SK-N-MC (cell line): ENCODE measurements around the gene TPPP.
"Not testable (repeated sequence)": the region's sequence is repeated elsewhere in the genome, so short reads cannot be mapped to it uniquely, and the experiment has no call there.

ENCODE experiments used
- DNase-seq: peaks from one replicate; pipeline ENCODE4 v3.0.0-alpha.2; 2011; ENCODE audit warnings: low read depth, low spot score
- H3K27ac ChIP-seq: fragments of 200-600 bp; sonication (generic); 2 replicates; pipeline ENCODE4 v1.5.1; 2016; ENCODE audit warnings: mixed run types
- H3K36me3 ChIP-seq: fragments of 200-600 bp; sonication (generic); 2 replicates; pipeline ENCODE4 v1.6.1; 2017; ENCODE audit warnings: antibody characterized with exemption, low read length, mixed read lengths; ENCODE audit not compliant: insufficient read depth
- H3K4me3 ChIP-seq: fragments of 200-600 bp; sonication (generic); 2 replicates; pipeline ENCODE4 v1.5.1; 2016
- H3K9ac ChIP-seq: fragments of 200-600 bp; sonication (generic); 2 replicates; pipeline ENCODE4 v1.8.0; 2017; ENCODE audit warnings: mixed run types, mixed read lengths; ENCODE audit not compliant: insufficient read length
- H3K9me3 ChIP-seq: fragments of 200-600 bp; sonication (generic); 2 replicates; pipeline ENCODE4 v1.6.1; 2017; ENCODE audit warnings: low read depth, mild to moderate bottlenecking, antibody characterized with exemption, low read length, moderate library complexity, mixed read lengths
- EZH2 ChIP-seq: fragments of 200-600 bp; sonication (generic); IDR thresholded peaks from one replicate; pipeline ENCODE4 v1.6.1; 2017; ENCODE audit warnings: antibody characterized with exemption
- FOXP2 ChIP-seq: optimal IDR thresholded peaks from 2 replicates; pipeline ENCODE3; 2011; ENCODE audit warnings: mild to moderate bottlenecking, moderate library complexity; ENCODE audit not compliant: insufficient read depth; ENCODE audit errors: extremely low read length, control extremely low read depth
- POLR2AphosphoS5 ChIP-seq: IDR thresholded peaks from 2 replicates; pipeline ENCODE4 v1.6.1; 2012; ENCODE audit warnings: mild to moderate bottlenecking, low read depth, low read length, borderline replicate concordance

TPPP gene

DNA sequence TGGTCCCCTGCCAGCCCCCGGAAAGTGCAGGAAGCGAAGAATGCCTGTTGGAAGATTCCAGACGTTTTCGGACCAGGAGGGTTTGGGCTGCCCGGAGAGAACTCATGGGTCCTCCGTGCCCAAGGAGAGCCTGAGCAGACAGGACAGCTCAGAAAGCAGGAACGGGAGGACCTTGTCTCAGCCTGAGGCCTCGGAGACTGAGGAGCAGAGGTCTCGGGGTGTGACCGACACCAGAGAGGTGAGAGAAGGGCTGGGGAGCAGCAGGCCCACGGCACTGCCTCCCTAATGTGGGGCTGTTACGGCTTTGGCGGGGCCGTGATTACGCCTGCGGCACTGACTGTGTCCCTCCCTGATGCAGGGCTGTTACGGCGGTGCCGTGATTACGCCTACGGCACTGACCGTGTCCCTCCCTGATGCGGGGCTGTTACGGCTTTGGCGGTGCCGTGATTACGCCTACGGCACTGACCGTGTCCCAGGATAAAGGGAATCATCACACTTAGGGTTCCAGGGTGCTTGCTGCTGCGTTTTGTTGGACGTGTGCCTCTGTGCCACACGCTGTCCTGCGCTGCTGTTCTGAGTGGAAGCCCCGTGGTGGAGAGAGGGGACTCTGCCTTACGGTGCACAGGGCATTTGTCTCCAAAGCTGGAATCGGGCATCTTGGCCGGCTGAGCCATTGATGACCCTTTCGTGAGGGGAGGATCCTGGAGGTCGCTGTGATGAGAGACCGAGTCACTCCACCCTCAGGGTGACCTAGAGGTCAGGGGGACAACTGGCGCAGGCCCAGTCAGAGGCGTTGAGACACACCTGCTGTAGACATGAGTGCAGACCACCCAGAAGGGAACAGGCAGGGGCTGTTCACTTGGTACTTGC, 55.3 kb downstream of the TPPP start:
- Histone ChIP-seq H3K27ac (no peak overlapping the region), H3K9me3 (no peaks in the 10 kb centered on the region), H3K9ac (no peak overlapping the region), H3K36me3 (peaks cover 51% of the 10 kb centered on the region), H3K4me3 (no peak overlapping the region)
- no peak for TF ChIP-seq EZH2
- TF ChIP-seq FOXP2 = no peak
- no peak for TF ChIP-seq POLR2AphosphoS5
- no peak for DNase-seq

DNA sequence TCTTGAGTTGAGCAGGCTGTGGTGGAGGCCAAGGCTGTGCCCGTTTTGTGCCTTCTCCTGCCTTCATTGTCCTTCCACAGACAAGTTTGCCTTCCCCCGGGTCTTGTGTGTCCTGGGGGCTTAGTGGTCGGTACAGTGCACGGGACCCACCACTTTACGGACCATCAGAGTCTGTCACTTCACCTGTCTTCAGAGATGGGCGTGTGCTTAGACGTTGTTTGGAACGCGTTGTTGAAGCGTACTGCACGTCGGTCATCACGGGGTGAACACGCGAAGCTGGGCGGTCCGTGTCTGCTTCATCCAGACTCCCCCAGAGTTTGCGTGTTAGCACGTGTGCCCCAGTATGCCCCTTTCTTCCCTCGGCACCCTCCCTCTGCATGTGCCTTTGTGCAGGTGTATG, 56.2 kb downstream of the TPPP start:
- Histone ChIP-seq H3K27ac (no peak overlapping the region), H3K9ac (no peak overlapping the region), H3K36me3 (peaks cover 51% of the 10 kb centered on the region), H3K4me3 (no peak overlapping the region), H3K9me3 (no peaks in the 10 kb centered on the region)
- no peak for DNase-seq
- no peak for TF ChIP-seq FOXP2
- no peak for TF ChIP-seq POLR2AphosphoS5
- no peak for TF ChIP-seq EZH2

DNA sequence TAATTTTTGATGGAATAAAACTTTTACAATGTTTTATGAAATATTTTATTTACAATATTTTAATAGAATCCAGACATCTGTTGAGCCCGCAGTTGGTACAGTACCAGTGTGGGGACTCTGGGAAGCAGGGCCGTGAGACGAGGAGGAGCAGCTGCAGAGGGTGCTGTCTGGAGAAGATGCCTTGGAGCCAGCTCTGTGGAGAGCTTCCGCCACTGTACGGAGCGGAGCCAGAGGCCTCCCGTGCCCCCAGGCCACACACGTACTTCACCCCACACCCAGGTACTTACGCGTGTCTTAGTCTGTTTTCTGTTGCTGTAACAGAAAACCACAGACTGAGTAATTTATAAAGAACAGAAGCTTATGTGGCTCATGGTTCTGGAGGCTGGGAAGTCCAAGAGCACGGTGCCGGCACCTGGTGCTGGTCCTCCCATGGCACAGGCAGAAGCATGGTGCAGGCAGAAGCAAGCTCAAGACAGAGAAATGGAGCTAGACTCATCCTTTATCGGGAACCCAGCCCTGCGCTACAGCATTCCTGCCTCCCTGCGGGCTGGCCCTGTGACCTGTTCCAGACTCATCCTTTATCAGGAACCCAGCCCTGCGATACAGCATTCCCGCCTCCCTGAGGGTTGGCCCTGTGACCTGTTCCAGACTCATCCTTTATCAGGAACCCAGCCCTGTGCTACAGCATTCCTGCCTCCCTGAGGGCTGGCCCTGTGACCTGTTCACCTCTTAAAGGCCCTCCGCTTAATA, 57.7 kb downstream of the TPPP start:
- no peak overlapping the region for H3K9ac ChIP-seq
- H3K36me3 ChIP-seq = peaks cover 39% of the 10 kb centered on the region
- no peak for TF ChIP-seq POLR2AphosphoS5
- TF ChIP-seq EZH2 = no peak
- no peak for TF ChIP-seq FOXP2
- H3K27ac ChIP-seq = no peak overlapping the region
- H3K9me3 ChIP-seq = no peaks in the 10 kb centered on the region
- DNase-seq = no peak
- no peak overlapping the region for H3K4me3 ChIP-seq

DNA sequence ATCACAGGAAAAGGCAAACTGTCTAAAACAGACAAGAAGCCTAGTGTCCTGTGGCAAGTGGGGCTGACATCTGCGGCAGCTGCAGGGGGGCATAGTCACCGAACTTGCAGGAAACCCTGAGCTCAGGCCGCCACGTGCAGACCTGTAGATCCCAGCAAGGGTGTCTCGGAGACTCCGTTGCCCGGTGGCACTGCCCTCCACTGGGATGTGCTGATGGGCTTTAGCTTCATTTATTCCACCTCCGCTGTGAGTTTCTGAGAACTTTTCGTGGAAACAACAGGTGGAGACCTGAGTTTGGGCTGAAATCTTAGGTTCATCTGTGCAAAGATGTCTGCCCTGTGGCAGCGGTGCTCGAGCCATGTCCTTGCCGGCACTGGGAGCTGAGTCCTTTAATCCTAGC, 59.0 kb downstream of the TPPP start:
- TF ChIP-seq EZH2 = no peak
- Histone ChIP-seq H3K9ac (no peak overlapping the region), H3K9me3 (no peaks in the 10 kb centered on the region), H3K27ac (no peak overlapping the region; the same call in 1 of the 2 replicates), H3K4me3 (no peak overlapping the region), H3K36me3 (peaks cover 29% of the 10 kb centered on the region)
- DNase-seq = no peak

DNA sequence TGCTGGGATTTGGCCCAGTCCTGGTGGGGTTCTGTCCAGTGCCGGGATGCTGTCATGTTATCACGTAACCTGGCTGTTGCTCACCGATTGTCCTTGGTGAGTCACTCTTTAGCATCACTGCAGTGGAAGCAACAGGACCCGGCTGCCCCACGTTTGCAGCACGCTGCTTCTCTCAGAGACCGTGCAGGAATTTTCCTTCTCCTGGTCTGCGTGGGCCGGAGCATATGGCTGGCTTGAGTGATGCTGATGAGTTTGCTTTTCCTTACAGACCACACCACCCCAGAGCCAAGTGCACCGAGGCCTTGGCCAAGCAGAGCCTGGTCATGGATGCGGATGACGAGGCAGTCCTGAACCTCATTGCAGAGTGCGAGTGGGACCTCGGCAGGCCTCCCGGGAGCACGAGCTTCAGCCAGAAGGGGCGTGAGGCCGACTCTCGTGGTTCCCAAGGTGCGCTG, 59.6 kb downstream of the TPPP start:
- TF ChIP-seq EZH2 (no peak), FOXP2 (no peak), POLR2AphosphoS5 (no peak)
- H3K27ac ChIP-seq = no peak overlapping the region
- DNase-seq = no peak
- no peak overlapping the region for H3K4me3 ChIP-seq
- H3K9me3 ChIP-seq = no peaks in the 10 kb centered on the region
- no peak overlapping the region for H3K9ac ChIP-seq
- peaks cover 29% of the 10 kb centered on the region for H3K36me3 ChIP-seq

DNA sequence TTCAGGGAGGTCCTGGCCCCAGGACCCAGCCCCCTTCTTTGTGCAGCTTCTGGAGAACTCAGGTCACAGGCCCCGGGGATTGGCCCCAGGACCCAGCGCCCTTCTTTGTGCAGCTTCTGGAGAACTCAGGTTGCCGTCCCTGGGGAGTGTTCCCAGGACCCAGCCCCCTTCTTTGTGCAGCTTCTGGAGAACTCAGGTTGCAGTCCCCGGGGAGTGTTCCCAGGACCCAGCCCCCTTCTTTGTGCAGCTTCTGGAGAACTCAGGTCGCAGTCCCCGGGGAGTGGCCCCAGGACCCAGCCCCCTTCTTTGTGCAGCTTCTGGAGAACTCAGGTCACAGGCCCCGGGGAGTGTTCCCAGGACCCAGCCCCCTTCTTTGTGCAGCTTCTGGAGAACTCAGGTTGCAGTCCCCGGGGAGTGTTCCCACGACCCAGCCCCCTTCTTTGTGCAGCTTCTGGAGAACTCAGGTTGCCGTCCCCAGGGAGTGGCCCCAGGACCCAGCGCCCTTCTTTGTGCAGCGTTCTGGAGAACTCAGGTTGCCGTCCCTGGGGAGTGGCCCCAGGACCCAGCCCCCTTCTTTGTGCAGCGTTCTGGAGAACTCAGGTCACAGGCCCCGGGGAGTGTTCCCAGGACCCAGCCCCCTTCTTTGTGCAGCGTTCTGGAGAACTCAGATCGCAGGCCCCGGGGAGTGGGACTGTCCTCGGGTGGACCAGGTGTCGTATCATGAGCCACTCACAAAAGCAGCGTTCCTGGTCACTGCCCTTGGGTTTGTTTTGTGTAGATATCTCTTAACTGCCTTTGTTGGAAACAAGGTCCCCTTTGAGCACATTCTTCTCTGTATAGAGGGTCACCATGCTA, 64.6 kb downstream of the TPPP start:
- H3K36me3 ChIP-seq, H3K27ac ChIP-seq, H3K9ac ChIP-seq, DNase-seq, H3K4me3 ChIP-seq, H3K9me3 ChIP-seq: not testable (repeated sequence)

DNA sequence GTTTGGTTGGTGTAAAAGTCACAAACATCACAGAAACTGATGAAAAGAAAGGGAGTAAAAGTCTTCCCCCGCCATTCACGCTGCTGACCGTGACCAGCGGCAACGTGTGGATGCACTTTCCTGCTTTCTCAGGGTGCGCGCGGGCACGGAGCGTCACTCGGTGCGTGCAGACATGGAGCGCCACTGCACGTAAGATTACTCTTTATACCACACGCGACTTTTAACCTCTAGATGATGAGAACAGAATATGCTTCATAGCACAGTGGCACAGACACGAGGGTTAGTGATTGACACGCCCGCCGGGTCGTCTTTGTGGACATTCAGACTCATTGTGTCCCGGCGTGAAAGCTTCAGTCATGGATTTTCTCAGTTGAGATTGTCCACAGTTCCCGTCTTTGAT, 65.3 kb downstream of the TPPP start:
- Histone ChIP-seq H3K4me3 (no peak overlapping the region), H3K9ac (no peak overlapping the region), H3K36me3 (peaks cover 7% of the 10 kb centered on the region; the same call in 1 of the 2 replicates), H3K27ac (no peak overlapping the region), H3K9me3 (no peaks in the 10 kb centered on the region)
- TF ChIP-seq FOXP2 = no peak
- DNase-seq = no peak

DNA sequence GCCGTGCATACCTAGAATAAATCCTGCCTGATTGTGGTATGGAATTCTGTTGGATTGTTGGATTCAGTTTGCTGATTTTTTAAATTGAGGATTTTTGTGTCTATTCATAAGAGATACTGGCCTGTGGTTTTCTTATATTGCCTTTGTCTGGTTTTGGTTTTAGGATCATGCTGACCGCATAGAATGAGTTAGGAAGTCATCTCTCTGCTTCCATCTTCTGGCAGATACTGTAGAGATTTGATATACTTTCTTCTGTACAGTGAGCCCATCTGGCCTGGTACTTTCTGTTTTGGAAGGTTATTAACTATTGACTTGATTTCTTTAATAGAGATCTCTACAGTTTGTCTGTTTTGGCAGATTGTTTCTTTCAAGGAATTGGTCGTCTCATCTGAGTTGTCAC, 66.3 kb downstream of the TPPP start:
- no peak for DNase-seq
- TF ChIP-seq EZH2 = no peak
- TF ChIP-seq POLR2AphosphoS5 = no peak
- no peak for TF ChIP-seq FOXP2
- H3K36me3 ChIP-seq = peaks cover 7% of the 10 kb centered on the region; the same call in 1 of the 2 replicates
- no peaks in the 10 kb centered on the region for H3K9me3 ChIP-seq
- no peak overlapping the region for H3K4me3 ChIP-seq
- H3K27ac ChIP-seq = no peak overlapping the region
- H3K9ac ChIP-seq = no peak overlapping the region
